ENCODE results near the gene LMBR1L. TPM values are rescaled to one million over a fixed set of nuclear protein-coding genes. Genes with fewer than 3 reads are reported as not detected.

LMBR1L gene
- total RNA-seq, 1 experiment from 2014 or later = 47.2 TPM

DNA sequence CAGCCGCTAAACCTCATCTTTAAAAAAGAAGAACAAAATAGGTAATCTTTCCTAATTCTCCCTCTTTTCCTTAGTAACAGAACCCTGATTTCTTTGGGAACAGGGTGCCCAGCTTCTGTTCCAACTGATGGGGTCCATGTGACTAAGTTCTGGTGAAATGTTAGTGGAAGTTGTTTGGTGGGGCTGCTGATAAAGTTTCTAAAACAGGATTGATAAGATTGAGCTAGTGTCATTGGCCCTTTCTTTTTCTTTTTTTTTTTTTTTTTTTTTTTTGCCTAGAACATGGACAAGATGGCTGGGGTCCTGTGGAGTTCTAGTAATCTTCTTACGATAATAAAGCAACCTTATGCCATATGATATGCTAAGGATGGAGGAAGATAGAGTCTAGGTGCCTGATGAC lies 36.7 kb upstream of the LMBR1L start:
- DNase-seq (ENCODE audit: low spot score) = no peak
- ChIA-PET POLR2A (ENCODE audit: low non-redundant PET) (no interaction called here), CTCF (interaction anchor here (0.6 to 1.1 kb wide), 3 partner anchors 17 to 49 kb away, joined by 3 to 12 read pairs (median 11); no protein-coding TSS in a partner anchor)
- no peak overlapping the region for H3K27ac ChIP-seq (ENCODE audit: low read depth, low read length, poor library complexity, severe bottlenecking)
- no peaks in the 10 kb centered on the region for H3K36me3 ChIP-seq (ENCODE audit: insufficient read depth, low read length, poor library complexity, severe bottlenecking)
- H3K4me3 ChIP-seq (ENCODE audit: low read depth, low read length, poor library complexity, severe bottlenecking) = no peak overlapping the region
- BruUV-seq (replicated peaks) = no TSS peak
- no peaks in the 10 kb centered on the region for H3K27me3 ChIP-seq (replicated peaks; ENCODE audit: insufficient read depth, low read depth, low read length, poor library complexity)
- H3K9me3 ChIP-seq (ENCODE audit: low read depth, low read length, poor library complexity, severe bottlenecking) = no peaks in the 10 kb centered on the region
- intact Hi-C loops (cut with micrococcal nuclease; ENCODE audit: unreplicated experiment) = no loop called here
- H3K4me1 ChIP-seq (ENCODE audit: insufficient read depth, low read length, poor library complexity, severe bottlenecking) = no peaks in the 10 kb centered on the region
- no peak for TF ChIP-seq EZH2 (IDR thresholded peaks at IDR 0.05; ENCODE audit: borderline replicate concordance, low read depth, low read length, poor library complexity, severe bottlenecking)
- TF ChIP-seq, protein P1, sequence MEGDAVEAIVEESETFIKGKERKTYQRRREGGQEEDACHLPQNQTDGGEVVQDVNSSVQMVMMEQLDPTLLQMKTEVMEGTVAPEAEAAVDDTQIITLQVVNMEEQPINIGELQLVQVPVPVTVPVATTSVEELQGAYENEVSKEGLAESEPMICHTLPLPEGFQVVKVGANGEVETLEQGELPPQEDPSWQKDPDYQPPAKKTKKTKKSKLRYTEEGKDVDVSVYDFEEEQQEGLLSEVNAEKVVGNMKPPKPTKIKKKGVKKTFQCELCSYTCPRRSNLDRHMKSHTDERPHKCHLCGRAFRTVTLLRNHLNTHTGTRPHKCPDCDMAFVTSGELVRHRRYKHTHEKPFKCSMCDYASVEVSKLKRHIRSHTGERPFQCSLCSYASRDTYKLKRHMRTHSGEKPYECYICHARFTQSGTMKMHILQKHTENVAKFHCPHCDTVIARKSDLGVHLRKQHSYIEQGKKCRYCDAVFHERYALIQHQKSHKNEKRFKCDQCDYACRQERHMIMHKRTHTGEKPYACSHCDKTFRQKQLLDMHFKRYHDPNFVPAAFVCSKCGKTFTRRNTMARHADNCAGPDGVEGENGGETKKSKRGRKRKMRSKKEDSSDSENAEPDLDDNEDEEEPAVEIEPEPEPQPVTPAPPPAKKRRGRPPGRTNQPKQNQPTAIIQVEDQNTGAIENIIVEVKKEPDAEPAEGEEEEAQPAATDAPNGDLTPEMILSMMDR (conservative IDR thresholded peaks at IDR 0.05; ENCODE audit: low read depth, low read length) = no peak

DNA sequence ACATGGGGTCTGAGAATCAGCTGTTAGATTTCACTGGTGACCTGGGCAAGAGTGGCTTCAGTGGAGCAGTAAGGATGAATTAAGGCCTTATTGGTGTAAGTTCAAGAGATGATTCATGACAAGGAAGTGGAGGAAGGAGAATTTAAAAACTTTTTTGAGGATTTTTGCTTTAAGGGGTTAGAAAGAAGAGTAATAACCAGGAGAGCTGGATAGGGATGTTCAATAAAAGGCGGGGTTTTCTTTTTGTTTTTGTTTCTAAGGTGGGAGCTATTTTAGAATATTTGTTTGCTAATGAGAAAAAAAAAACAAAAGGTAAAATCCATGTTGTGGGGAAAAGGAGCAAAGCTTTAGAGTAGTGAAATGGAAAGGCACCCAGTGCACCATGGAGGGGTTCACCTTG lies 35.8 kb upstream of the LMBR1L start:
- H3K36me3 ChIP-seq (ENCODE audit: insufficient read depth, low read length, poor library complexity, severe bottlenecking) = no peaks in the 10 kb centered on the region
- POLR2A ChIA-PET (ENCODE audit: low non-redundant PET) = no interaction called here
- DNase-seq (ENCODE audit: low spot score) = no peak
- CTCF ChIA-PET = no interaction called here
- no peaks in the 10 kb centered on the region for H3K4me1 ChIP-seq (ENCODE audit: insufficient read depth, low read length, poor library complexity, severe bottlenecking)
- no peaks in the 10 kb centered on the region for H3K27me3 ChIP-seq (replicated peaks; ENCODE audit: insufficient read depth, low read depth, low read length, poor library complexity)
- no peak overlapping the region for H3K4me3 ChIP-seq (ENCODE audit: low read depth, low read length, poor library complexity, severe bottlenecking)
- no peak for TF ChIP-seq EZH2 (IDR thresholded peaks at IDR 0.05; ENCODE audit: borderline replicate concordance, low read depth, low read length, poor library complexity, severe bottlenecking)
- TF ChIP-seq, protein P1 (conservative IDR thresholded peaks at IDR 0.05; ENCODE audit: low read depth, low read length) = no peak
- no peak overlapping the region for H3K27ac ChIP-seq (ENCODE audit: low read depth, low read length, poor library complexity, severe bottlenecking)
- intact Hi-C loops (cut with micrococcal nuclease; ENCODE audit: unreplicated experiment) = no loop called here
- BruUV-seq (replicated peaks) = no TSS peak
- H3K9me3 ChIP-seq (ENCODE audit: low read depth, low read length, poor library complexity, severe bottlenecking) = no peaks in the 10 kb centered on the region

DNA sequence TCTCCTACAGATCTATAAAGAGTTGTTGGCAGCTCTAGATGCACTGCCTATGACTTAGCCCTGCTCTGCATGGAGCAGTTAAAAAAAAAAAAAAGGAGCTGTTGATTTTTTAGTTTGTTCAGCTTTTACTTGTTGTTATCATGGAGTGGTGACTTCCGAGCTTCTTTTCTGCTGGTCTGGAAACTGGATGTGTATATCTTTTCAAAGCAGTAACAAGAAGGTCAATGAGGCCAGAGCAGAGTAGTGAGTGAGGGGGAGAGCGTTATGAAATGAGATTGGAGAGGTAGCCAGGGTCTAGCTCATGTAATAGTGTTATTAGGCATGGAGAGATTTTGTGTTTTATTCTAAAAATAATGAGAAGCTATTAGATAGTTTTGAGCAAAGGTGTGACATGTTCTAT lies 33.7 kb upstream of the LMBR1L start:
- no peaks in the 10 kb centered on the region for H3K4me1 ChIP-seq (ENCODE audit: insufficient read depth, low read length, poor library complexity, severe bottlenecking)
- no peak overlapping the region for H3K27ac ChIP-seq (ENCODE audit: low read depth, low read length, poor library complexity, severe bottlenecking)
- TF ChIP-seq EZH2 (IDR thresholded peaks at IDR 0.05; ENCODE audit: borderline replicate concordance, low read depth, low read length, poor library complexity, severe bottlenecking) = no peak
- TF ChIP-seq, protein P1 (conservative IDR thresholded peaks at IDR 0.05; ENCODE audit: low read depth, low read length) = no peak
- no TSS peak for BruUV-seq (replicated peaks)
- CTCF ChIA-PET = interaction anchor here (0.6 kb wide), 1 partner anchor 25 kb away, joined by 3 read pairs; no protein-coding TSS in a partner anchor
- H3K4me3 ChIP-seq (ENCODE audit: low read depth, low read length, poor library complexity, severe bottlenecking) = no peak overlapping the region
- no peaks in the 10 kb centered on the region for H3K27me3 ChIP-seq (replicated peaks; ENCODE audit: insufficient read depth, low read depth, low read length, poor library complexity)
- H3K36me3 ChIP-seq (ENCODE audit: insufficient read depth, low read length, poor library complexity, severe bottlenecking) = no peaks in the 10 kb centered on the region
- no peaks in the 10 kb centered on the region for H3K9me3 ChIP-seq (ENCODE audit: low read depth, low read length, poor library complexity, severe bottlenecking)
- no peak for DNase-seq (ENCODE audit: low spot score)
- intact Hi-C loops (cut with micrococcal nuclease; ENCODE audit: unreplicated experiment) = no loop called here
- POLR2A ChIA-PET (ENCODE audit: low non-redundant PET) = no interaction called here

All from A673 (cell line).